ENCODE results near the gene CFAP20DC. TPM values are rescaled to one million over a fixed set of nuclear protein-coding genes. Genes with fewer than 3 reads are reported as not detected.
"Not testable (repeated sequence)": the region's sequence is repeated elsewhere in the genome, so short reads cannot be mapped to it uniquely, and the experiment has no call there.

Gene CFAP20DC
- total and polyA plus RNA-seq, 8 donors: 1.2 to 7.7 (median 5.4) TPM

DNA sequence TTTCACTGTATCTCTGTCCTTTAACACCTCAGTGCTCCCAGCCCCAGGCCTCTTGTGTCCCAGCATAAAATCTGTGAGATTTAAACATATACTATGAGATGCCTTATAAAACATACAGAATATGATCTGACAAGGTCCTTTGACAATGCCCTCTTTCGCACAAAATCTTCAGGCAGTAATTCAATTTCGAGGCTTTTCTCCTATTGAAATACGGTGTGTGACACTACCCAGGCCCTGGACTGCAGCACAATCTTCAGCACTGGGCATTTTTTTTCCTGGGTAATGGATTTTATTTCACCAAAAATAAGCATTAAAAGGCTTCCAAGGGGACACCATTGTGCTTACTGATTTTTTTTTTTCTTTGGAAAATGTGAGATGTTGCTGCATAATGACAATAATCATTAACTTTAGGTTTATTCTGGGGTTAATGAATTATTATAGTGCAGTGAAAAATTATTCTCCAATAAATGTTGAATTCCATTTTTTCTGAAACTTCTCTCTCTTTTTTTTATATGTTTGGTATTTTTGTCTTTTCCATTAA lies 342.4 kb downstream of the CFAP20DC start:
- H3K9me3 ChIP-seq: no peaks in the 10 kb centered on the region

DNA sequence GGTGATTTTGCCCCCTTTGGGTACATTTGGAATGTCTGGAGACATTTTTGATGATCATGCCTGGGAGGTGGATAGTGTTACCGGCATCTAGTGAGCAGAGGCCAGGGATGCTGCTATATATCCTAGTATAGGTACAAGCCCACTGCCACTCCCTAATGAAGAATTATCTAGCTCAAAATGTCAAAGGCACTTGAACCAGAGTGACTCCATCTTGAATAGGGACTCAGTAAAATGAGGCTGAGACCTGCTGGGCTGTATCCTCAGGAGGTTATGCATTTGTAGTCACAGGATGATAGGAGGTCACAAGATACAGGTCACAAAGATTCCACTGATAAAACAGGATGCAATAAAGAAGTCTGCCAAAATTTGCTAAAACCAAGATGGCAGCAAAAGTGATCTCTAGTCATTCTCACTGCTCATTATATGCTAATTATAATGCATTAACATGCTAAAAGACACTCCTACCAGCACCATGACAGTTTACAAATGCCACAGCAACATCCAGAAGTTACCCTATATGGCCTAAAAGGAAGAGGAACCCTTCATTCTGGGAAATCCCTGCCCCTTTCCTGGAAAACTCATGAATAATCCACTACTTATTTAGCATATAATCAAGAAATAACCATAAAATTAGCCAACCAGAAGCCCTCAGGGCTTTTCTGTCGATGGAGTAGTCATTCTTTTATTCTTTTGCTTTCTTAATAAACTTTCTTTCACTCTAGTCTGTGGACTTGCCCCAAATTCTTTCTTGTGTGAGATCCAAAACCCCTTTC lies 343.2 kb downstream of the CFAP20DC start:
- intact Hi-C loops (cut with DNase I): no loop called here
- DNase-seq: no peak
- no peaks in the 10 kb centered on the region for H3K36me3 ChIP-seq

More for the DNA sequence above, 342.4 kb downstream of the CFAP20DC start:
- no peak for DNase-seq
- H3K4me3 ChIP-seq: no peak overlapping the region
- no peak overlapping the region for H3K27ac ChIP-seq
- TF ChIP-seq, protein P1, sequence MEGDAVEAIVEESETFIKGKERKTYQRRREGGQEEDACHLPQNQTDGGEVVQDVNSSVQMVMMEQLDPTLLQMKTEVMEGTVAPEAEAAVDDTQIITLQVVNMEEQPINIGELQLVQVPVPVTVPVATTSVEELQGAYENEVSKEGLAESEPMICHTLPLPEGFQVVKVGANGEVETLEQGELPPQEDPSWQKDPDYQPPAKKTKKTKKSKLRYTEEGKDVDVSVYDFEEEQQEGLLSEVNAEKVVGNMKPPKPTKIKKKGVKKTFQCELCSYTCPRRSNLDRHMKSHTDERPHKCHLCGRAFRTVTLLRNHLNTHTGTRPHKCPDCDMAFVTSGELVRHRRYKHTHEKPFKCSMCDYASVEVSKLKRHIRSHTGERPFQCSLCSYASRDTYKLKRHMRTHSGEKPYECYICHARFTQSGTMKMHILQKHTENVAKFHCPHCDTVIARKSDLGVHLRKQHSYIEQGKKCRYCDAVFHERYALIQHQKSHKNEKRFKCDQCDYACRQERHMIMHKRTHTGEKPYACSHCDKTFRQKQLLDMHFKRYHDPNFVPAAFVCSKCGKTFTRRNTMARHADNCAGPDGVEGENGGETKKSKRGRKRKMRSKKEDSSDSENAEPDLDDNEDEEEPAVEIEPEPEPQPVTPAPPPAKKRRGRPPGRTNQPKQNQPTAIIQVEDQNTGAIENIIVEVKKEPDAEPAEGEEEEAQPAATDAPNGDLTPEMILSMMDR (IDR thresholded peaks at IDR 0.05): no peak
- no peaks in the 10 kb centered on the region for H3K27me3 ChIP-seq
- intact Hi-C loops (cut with DNase I): no loop called here
- no peak for ATAC-seq
- no peaks in the 10 kb centered on the region for H3K36me3 ChIP-seq
- no peaks in the 10 kb centered on the region for H3K4me1 ChIP-seq

DNA sequence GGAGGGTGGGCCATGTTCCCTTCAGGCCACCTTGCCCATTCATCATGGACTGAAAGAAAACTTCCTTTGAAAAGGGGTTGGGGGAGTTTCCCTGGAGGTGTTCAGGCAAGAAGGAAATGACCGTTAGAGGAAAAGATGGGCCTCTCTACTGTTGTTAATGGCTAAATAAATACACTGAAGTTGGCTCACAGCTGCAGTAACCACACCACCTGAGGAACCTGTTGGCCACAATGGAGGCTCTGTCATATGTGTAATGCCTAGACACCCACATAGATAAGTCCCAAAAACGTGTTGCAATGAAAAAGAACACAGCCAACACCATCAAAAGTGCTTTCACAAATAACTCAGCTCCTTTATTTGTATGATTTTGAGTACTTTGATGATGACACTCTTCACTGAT lies 345.1 kb downstream of the CFAP20DC start:
- Histone ChIP-seq H3K27me3 (no peaks in the 10 kb centered on the region), H3K27ac (no peak overlapping the region), H3K9me3 (no peaks in the 10 kb centered on the region), H3K36me3 (no peaks in the 10 kb centered on the region), H3K4me3 (no peak overlapping the region), H3K4me1 (no peaks in the 10 kb centered on the region)
- no peak for ATAC-seq
- TF ChIP-seq, protein P1 (IDR thresholded peaks at IDR 0.05): no peak
- DNase-seq: no peak
- intact Hi-C loops (cut with DNase I): no loop called here

More for the DNA sequence above, 343.2 kb downstream of the CFAP20DC start:
- H3K9me3 ChIP-seq: no peaks in the 10 kb centered on the region
- H3K4me3 ChIP-seq: no peak overlapping the region
- no peaks in the 10 kb centered on the region for H3K27me3 ChIP-seq
- H3K4me1 ChIP-seq: no peaks in the 10 kb centered on the region
- H3K27ac ChIP-seq: no peak overlapping the region
- TF ChIP-seq, protein P1 (IDR thresholded peaks at IDR 0.05): no peak
- no peak for ATAC-seq

DNA sequence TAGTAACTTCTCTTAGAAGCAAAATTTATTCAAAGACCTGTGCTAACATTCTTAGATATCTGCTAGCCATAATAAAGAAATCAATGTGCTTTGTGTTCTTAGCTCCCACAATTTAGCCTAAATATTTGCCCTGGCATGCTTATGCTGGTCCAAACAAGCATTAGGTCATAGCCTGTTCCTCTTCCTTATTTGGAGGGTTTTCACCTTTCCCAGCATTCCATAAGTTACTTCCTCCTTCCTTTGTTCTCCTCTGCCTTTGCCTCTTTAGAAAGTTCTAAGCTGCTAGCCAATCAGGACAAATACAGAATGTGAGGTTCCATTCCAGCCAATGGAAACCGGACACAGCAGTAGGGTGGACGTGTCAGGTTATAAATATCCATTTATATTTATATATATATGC lies 345.5 kb downstream of the CFAP20DC start:
- DNase-seq; H3K4me3 ChIP-seq; intact Hi-C loops (cut with DNase I); H3K36me3 ChIP-seq; H3K27ac ChIP-seq; H3K9me3 ChIP-seq; ATAC-seq; H3K27me3 ChIP-seq; H3K4me1 ChIP-seq: not testable (repeated sequence)

DNA sequence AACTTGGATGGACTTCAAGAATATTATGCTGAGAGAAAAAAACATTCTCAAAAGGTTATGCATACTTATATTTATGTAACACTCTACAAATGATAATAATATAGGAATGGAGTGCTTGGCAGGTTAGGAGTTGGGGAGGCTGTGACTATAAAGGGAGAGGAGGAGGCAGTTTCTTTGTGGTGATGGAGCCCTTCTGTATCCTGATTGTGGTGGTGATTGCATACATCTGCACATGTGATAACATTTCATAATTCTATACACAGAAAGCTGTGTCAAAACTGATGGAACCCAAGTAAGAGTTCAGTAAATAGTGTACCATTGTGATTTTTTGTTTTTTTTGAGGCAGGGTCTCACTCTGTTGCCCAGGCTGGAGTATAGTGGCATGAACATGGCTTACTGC lies 351.6 kb downstream of the CFAP20DC start:
- H3K27ac ChIP-seq: no peak overlapping the region
- no peak overlapping the region for H3K4me3 ChIP-seq
- H3K36me3 ChIP-seq: no peaks in the 10 kb centered on the region
- DNase-seq (no peak), ATAC-seq (no peak)
- no peaks in the 10 kb centered on the region for H3K4me1 ChIP-seq
- intact Hi-C loops (cut with DNase I): no loop called here
- H3K27me3 ChIP-seq: no peaks in the 10 kb centered on the region
- H3K9me3 ChIP-seq: no peaks in the 10 kb centered on the region
- TF ChIP-seq, protein P1 (IDR thresholded peaks at IDR 0.05): no peak

Data from left lung (tissue), 10 donors.